Endothelial cell (in vitro differentiated cells): ENCODE data around the gene CEP131. TPM values are rescaled to one million over a fixed set of nuclear protein-coding genes. Genes with fewer than 3 reads are reported as not detected.

Experiments
- DNase-seq: peaks from one replicate; pipeline ENCODE4 v3.0.0; 2021; ENCODE audit warnings: low spot score
- H3K27ac Mint-ChIP-seq: one replicate; pipeline ENCODE4 v1.8.0; 2021; ENCODE audit warnings: mixed read lengths, inconsistent platforms; ENCODE audit not compliant: unreplicated experiment
- H3K27me3 Mint-ChIP-seq: one replicate; pipeline ENCODE4 v1.8.0; 2021; ENCODE audit warnings: mild to moderate bottlenecking, moderate library complexity, mixed read lengths, inconsistent platforms; ENCODE audit not compliant: unreplicated experiment
- H3K36me3 Mint-ChIP-seq: one replicate; pipeline ENCODE4 v1.8.0; 2021; ENCODE audit warnings: mild to moderate bottlenecking, low read depth, mixed read lengths, inconsistent platforms; ENCODE audit not compliant: unreplicated experiment
- H3K4me1 Mint-ChIP-seq: one replicate; pipeline ENCODE4 v1.8.0; 2021; ENCODE audit warnings: mild to moderate bottlenecking, mixed read lengths, inconsistent platforms; ENCODE audit not compliant: unreplicated experiment
- H3K4me3 Mint-ChIP-seq: one replicate; pipeline ENCODE4 v1.8.0; 2021; ENCODE audit warnings: mild to moderate bottlenecking, mixed read lengths, inconsistent platforms; ENCODE audit not compliant: unreplicated experiment
- H3K9me3 Mint-ChIP-seq: one replicate; pipeline ENCODE4 v1.8.0; 2021; ENCODE audit warnings: mixed read lengths, inconsistent platforms; ENCODE audit not compliant: unreplicated experiment
- CTCF ChIP-seq: fragments of 200-600 bp; sonication (generic); IDR thresholded peaks from one replicate; pipeline ENCODE4 v1.5.0; 2021; ENCODE audit warnings: antibody characterized with exemption; ENCODE audit not compliant: unreplicated experiment
- total RNA-seq: library from RNA; stranded (reverse); fragmentation: NEBNext Ultra II Directional; extraction: Animal tissue kit (Norgen Biotek cat#: 25700); gene quantifications from one replicate; pipeline ENCODE4 v1.2.1, GENCODE V29; 2021; ENCODE audit not compliant: unreplicated experiment

CEP131 gene
- total RNA-seq, 1 donor from 2014 or later, result 21.1 TPM

- Mint-ChIP-seq H3K9me3 (no peaks in the 10 kb centered on the region), H3K27ac (no peak overlapping the region), H3K27me3 (peaks cover 13% of the 10 kb centered on the region), H3K4me3 (no peak overlapping the region), H3K36me3 (peaks cover 7% of the 10 kb centered on the region), H3K4me1 (peaks cover 6% of the 10 kb centered on the region)
- DNase-seq, result no peak
- no peak for TF ChIP-seq CTCF
These were observed 79.6 kb downstream of the CEP131 start for GRCh38 chr17:81143200-81143527.

- DNase-seq, result peak; percentile 84
- Mint-ChIP-seq H3K9me3 (no peaks in the 10 kb centered on the region), H3K4me1 (peaks cover 6% of the 10 kb centered on the region), H3K27ac (no peak overlapping the region), H3K4me3 (no peak overlapping the region), H3K27me3 (peaks cover 11% of the 10 kb centered on the region), H3K36me3 (peaks cover 7% of the 10 kb centered on the region)
- TF ChIP-seq CTCF, result peak; percentile 47
These were observed 80.2 kb downstream of the CEP131 start for GRCh38 chr17:81142301-81143199.

- Mint-ChIP-seq H3K4me1 (peaks cover 6% of the 10 kb centered on the region), H3K4me3 (no peak overlapping the region), H3K27ac (no peak overlapping the region), H3K9me3 (no peaks in the 10 kb centered on the region), H3K27me3 (peaks cover 9% of the 10 kb centered on the region), H3K36me3 (peaks cover 7% of the 10 kb centered on the region)
- no peak for DNase-seq
- no peak for TF ChIP-seq CTCF
These were observed 82.1 kb downstream of the CEP131 start for GRCh38 chr17:81140695-81141094.

GRCh38 chr17:81140018-81140417, 82.7 kb downstream of the CEP131 start:
- Mint-ChIP-seq H3K27ac (no peak overlapping the region), H3K9me3 (no peaks in the 10 kb centered on the region), H3K4me3 (no peak overlapping the region), H3K4me1 (peaks cover 6% of the 10 kb centered on the region), H3K36me3 (peaks cover 7% of the 10 kb centered on the region), H3K27me3 (peaks cover 9% of the 10 kb centered on the region)
- no peak for TF ChIP-seq CTCF
- DNase-seq, result no peak

Other genes with a start within 250 kb of the CEP131 start
- 34.3 TPM for gene CHMP6, start 231.1 kb downstream of the CEP131 start, total RNA-seq
- 67.8 TPM for gene BAIAP2, start 187.8 kb downstream of the CEP131 start, total RNA-seq
- not detected for gene PVALEF, start 57.5 kb downstream of the CEP131 start, total RNA-seq
- gene AATK, start 56.7 kb downstream of the CEP131 start, total RNA-seq, result 7.7 TPM
- gene TEPSIN, start 16.1 kb upstream of the CEP131 start, total RNA-seq, result 43.8 TPM
- 31.2 TPM for gene NDUFAF8, start 16.4 kb upstream of the CEP131 start, total RNA-seq
- 57.2 TPM for gene SLC38A10, start 72.3 kb upstream of the CEP131 start, total RNA-seq
- 10.7 TPM for gene BAHCC1, start 172.5 kb upstream of the CEP131 start, total RNA-seq